EL (cell line): Measurements from ENCODE around the gene NDOR1.

Experiments
- DNase-seq: peaks from one replicate; pipeline ENCODE4 v3.0.0-alpha.2; 2016

NDOR1 gene

GRCh38 chr9:137167747-137168572 is 37.5 kb upstream of the NDOR1 start:
- no peak for DNase-seq

- DNase-seq = no peak
Observed at GRCh38 chr9:137168573-137168903, 37.0 kb upstream of the NDOR1 start.

- DNase-seq = peak; percentile 48
Observed at GRCh38 chr9:137168904-137169856, 36.3 kb upstream of the NDOR1 start.

GRCh38 chr9:137169896-137170358 is 35.6 kb upstream of the NDOR1 start, which contains the start of gene LRRC26:
TSS of gene LRRC26 (minus strand) at chr9:137170051. CDS start at chr9:137169943, 108 bp downstream.
- DNase-seq = no peak

GRCh38 chr9:137170486-137171148 is 34.9 kb upstream of the NDOR1 start:
- no peak for DNase-seq

GRCh38 chr9:137171149-137171900 is 34.2 kb upstream of the NDOR1 start:
- DNase-seq = no peak

- peak; percentile 34 for DNase-seq
Observed at GRCh38 chr9:137172901-137173795, 32.4 kb upstream of the NDOR1 start.

GRCh38 chr9:137173796-137174664 is 31.5 kb upstream of the NDOR1 start:
- no peak for DNase-seq

GRCh38 chr9:137174722-137175293 is 30.7 kb upstream of the NDOR1 start:
- no peak for DNase-seq

GRCh38 chr9:137175345-137175961 is 30.0 kb upstream of the NDOR1 start:
- DNase-seq = no peak

- no peak for DNase-seq
Observed at GRCh38 chr9:137176302-137177182, 29.0 kb upstream of the NDOR1 start.

GRCh38 chr9:137178201-137178938 is 27.1 kb upstream of the NDOR1 start:
- DNase-seq = peak; percentile 42

GRCh38 chr9:137178939-137179630 is 26.4 kb upstream of the NDOR1 start:
- no peak for DNase-seq

GRCh38 chr9:137179761-137180160 is 25.7 kb upstream of the NDOR1 start:
- DNase-seq = no peak

GRCh38 chr9:137180491-137180890 is 25.0 kb upstream of the NDOR1 start:
- DNase-seq = no peak

GRCh38 chr9:137181680-137182079 is 23.8 kb upstream of the NDOR1 start:
- no peak for DNase-seq

GRCh38 chr9:137182836-137183235 is 22.7 kb upstream of the NDOR1 start:
- DNase-seq = no peak
